Breast epithelium (tissue), 4 donors: ENCODE measurements around the gene SLC39A11. TPM values are rescaled to one million over a fixed set of nuclear protein-coding genes. Genes with fewer than 3 reads are reported as not detected.

Experiments used
- DNase-seq, 2 donors: peaks; one replicate each; pipeline ENCODE4 v3.0.0-alpha.2; 2019; ENCODE audit warnings: low spot score in 2 of 2
- H3K27ac ChIP-seq, 2 donors: fragments of 200-600 bp; sonication (generic) in 1 of 2; one replicate each; pipeline ENCODE4 v1.5.1; 2016 to 2019; ENCODE audit warnings: mild to moderate bottlenecking in 1 of 2
- H3K27me3 ChIP-seq, 2 donors: fragments of 200-600 bp; sonication (generic) in 1 of 2; one replicate each; pipeline versions ENCODE4 v1.5.1 to v1.6.0; 2017 to 2019; ENCODE audit warnings: control low read depth in 1 of 2, mild to moderate bottlenecking in 1 of 2
- H3K36me3 ChIP-seq: fragments of 200-600 bp; one replicate; pipeline ENCODE4 v1.5.1; 2019
- H3K4me1 ChIP-seq, 2 donors: fragments of 200-600 bp; sonication (generic); one replicate each; pipeline ENCODE4 v1.5.1; 2016 to 2019; ENCODE audit warnings: control low read depth in 1 of 2
- H3K4me3 ChIP-seq, 3 donors: fragments of 200-600 bp; sonication (generic); 1 replicate in 2 of 3; 2 replicates in 1 of 3; pipeline ENCODE4 v1.5.1; 2016 to 2019; ENCODE audit warnings: mild to moderate bottlenecking in 3 of 3, moderate library complexity in 2 of 3
- H3K9me3 ChIP-seq, 2 donors: fragments of 200-600 bp; sonication (generic) in 1 of 2; one replicate each; pipeline ENCODE4 v1.5.1; 2016 to 2019; ENCODE audit warnings: control low read depth in 1 of 2
- CTCF ChIP-seq, 3 donors: fragments of 450-650 bp; IDR thresholded peaks; one replicate each; pipeline ENCODE4 v1.5.1; 2016 to 2017; ENCODE audit warnings: antibody characterized with exemption in 3 of 3, mild to moderate bottlenecking in 3 of 3, moderate library complexity in 3 of 3
- POLR2A ChIP-seq: fragments of 450-650 bp; IDR thresholded peaks from one replicate; pipeline ENCODE4 v1.6.1; 2016; ENCODE audit warnings: antibody characterized with exemption, mild to moderate bottlenecking, moderate library complexity
- POLR2AphosphoS5 ChIP-seq, 3 donors: sonication (generic); formaldehyde crosslinking; IDR thresholded peaks; one replicate each; pipeline ENCODE4 v1.6.1; 2017; ENCODE audit warnings: antibody characterized with exemption in 3 of 3
- intact Hi-C: fragments of 100-400 bp; cut with DNase I; formaldehyde crosslinking; loops from one replicate; pipeline ENCODE4 v1.15.1; 2023; ENCODE audit warnings: low total_unique reads
- total RNA-seq, 3 donors: library from RNA; depleted of rRNA; stranded (reverse); fragments of >200 nt; gene quantifications; one replicate each; pipeline ENCODE4 v1.1.0, GENCODE V29; 2016

SLC39A11 gene
- total RNA-seq, 3 donors from 2014 or later, result 31.8 to 54.6 (median 47.0) TPM

GRCh38 chr17:72872396-72872795 lies 220.1 kb downstream of the SLC39A11 start:
- intact Hi-C loops, result no loop called here
- no peak for DNase-seq
- no peak for TF ChIP-seq CTCF (IDR thresholded peaks at IDR 0.05)
- TF ChIP-seq POLR2AphosphoS5 (IDR thresholded peaks at IDR 0.05), result no peak
- TF ChIP-seq POLR2A, result no peak

GRCh38 chr17:72870367-72870985 lies 222.0 kb downstream of the SLC39A11 start:
- Histone ChIP-seq H3K4me1 (no peaks in the 10 kb centered on the region), H3K36me3 (no peaks in the 10 kb centered on the region), H3K4me3 (no peak overlapping the region), H3K27me3 (no peaks in the 10 kb centered on the region), H3K27ac (no peak overlapping the region), H3K9me3 (peaks cover 0 to 5% of the 10 kb centered on the region in 2 donors)
- DNase-seq, result no peak
- TF ChIP-seq POLR2A (no peak), POLR2AphosphoS5 (IDR thresholded peaks at IDR 0.05) (no peak), CTCF (IDR thresholded peaks at IDR 0.05) (no peak)
- intact Hi-C loops, result no loop called here

More at GRCh38 chr17:72872396-72872795, 220.1 kb downstream of the SLC39A11 start:
- Histone ChIP-seq H3K4me1 (no peaks in the 10 kb centered on the region), H3K36me3 (no peaks in the 10 kb centered on the region), H3K27me3 (no peaks in the 10 kb centered on the region), H3K27ac (no peak overlapping the region), H3K9me3 (peaks cover 6 to 12% of the 10 kb centered on the region in 2 donors), H3K4me3 (no peak overlapping the region)

GRCh38 chr17:72869630-72870029 lies 222.9 kb downstream of the SLC39A11 start:
- DNase-seq, result no peak
- no peak overlapping the region for H3K4me3 ChIP-seq
- no peaks in the 10 kb centered on the region for H3K36me3 ChIP-seq
- H3K27me3 ChIP-seq, result no peaks in the 10 kb centered on the region
- intact Hi-C loops, result no loop called here
- no peak for TF ChIP-seq POLR2AphosphoS5 (IDR thresholded peaks at IDR 0.05)
- no peak for TF ChIP-seq POLR2A
- no peak for TF ChIP-seq CTCF (IDR thresholded peaks at IDR 0.05)
- no peak overlapping the region for H3K27ac ChIP-seq
- H3K9me3 ChIP-seq, result peaks cover 0 to 5% of the 10 kb centered on the region in 2 donors
- no peaks in the 10 kb centered on the region for H3K4me1 ChIP-seq

- no peaks in the 10 kb centered on the region for H3K4me1 ChIP-seq
- H3K9me3 ChIP-seq, result peaks cover 0 to 5% of the 10 kb centered on the region in 2 donors
- no peak for DNase-seq
- no peaks in the 10 kb centered on the region for H3K27me3 ChIP-seq
- no peak overlapping the region for H3K4me3 ChIP-seq
- H3K27ac ChIP-seq, result no peak overlapping the region
- TF ChIP-seq POLR2A (no peak), CTCF (IDR thresholded peaks at IDR 0.05) (no peak), POLR2AphosphoS5 (IDR thresholded peaks at IDR 0.05) (no peak)
- intact Hi-C loops, result no loop called here
- H3K36me3 ChIP-seq, result no peaks in the 10 kb centered on the region
Observed at GRCh38 chr17:72865954-72866353, 226.5 kb downstream of the SLC39A11 start.

- TF ChIP-seq CTCF (IDR thresholded peaks at IDR 0.05) (no peak), POLR2AphosphoS5 (IDR thresholded peaks at IDR 0.05) (no peak), POLR2A (no peak)
- no peaks in the 10 kb centered on the region for H3K27me3 ChIP-seq
- H3K4me3 ChIP-seq, result no peak overlapping the region
- intact Hi-C loops, result no loop called here
- peaks cover 0 to 5% of the 10 kb centered on the region in 2 donors for H3K9me3 ChIP-seq
- H3K27ac ChIP-seq, result no peak overlapping the region
- no peak for DNase-seq
- H3K36me3 ChIP-seq, result no peaks in the 10 kb centered on the region
- no peaks in the 10 kb centered on the region for H3K4me1 ChIP-seq
Observed at GRCh38 chr17:72863526-72864211, 228.8 kb downstream of the SLC39A11 start.
